NCI-H2107 treated with DMSO at 0.1 percent for 48 hours (cell line): ENCODE data around the gene NAA60.
"Not testable (repeated sequence)": the region's sequence is repeated elsewhere in the genome, so short reads cannot be mapped to it uniquely, and the experiment has no call there.

Experiments used
- DNase-seq: peaks from one replicate; lab custom pipeline; 2025; ENCODE audit not compliant: unreplicated experiment; lab: John Stamatoyannopoulos, UW

Gene NAA60

DNA sequence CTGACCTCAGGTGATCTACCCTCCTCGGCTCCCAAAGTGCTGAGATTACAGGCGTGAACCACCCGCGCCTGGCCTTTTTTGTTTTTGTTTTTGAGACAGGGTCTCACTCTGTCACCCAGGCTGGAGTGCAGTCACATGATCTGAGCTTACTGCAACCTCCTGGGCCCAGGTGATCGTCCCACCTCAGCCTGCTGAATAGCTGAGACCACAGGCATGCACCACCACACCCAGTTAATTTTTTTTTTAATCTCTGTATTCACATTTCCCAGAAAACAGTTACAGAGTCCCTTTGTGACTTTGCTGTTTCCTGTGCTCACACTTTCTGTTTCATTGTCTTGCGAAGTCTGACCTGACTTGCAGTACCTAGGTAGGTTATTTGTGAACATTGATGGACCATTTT is 60.0 kb downstream of the NAA60 start:
- DNase-seq: no peak

DNA sequence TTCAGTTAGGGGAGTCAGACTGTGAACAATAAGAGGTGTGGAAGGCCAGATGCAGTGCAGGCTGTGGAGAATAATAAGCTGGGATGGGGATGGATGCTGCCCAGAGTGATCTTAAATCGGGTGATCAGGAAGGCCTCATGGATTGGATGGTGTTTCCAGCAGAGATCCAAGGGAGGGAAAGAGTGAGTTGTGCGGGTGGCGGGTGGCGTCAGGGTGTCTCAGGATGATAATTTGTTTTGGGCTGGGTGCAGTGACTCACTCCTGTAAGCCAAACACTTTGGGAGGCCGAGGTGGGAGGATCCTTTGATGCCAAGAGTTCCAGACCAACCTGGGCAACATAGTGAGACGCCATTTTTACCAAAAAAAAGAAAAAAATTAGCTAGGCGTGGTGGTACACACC is 65.3 kb downstream of the NAA60 start:
- DNase-seq: no peak

DNA sequence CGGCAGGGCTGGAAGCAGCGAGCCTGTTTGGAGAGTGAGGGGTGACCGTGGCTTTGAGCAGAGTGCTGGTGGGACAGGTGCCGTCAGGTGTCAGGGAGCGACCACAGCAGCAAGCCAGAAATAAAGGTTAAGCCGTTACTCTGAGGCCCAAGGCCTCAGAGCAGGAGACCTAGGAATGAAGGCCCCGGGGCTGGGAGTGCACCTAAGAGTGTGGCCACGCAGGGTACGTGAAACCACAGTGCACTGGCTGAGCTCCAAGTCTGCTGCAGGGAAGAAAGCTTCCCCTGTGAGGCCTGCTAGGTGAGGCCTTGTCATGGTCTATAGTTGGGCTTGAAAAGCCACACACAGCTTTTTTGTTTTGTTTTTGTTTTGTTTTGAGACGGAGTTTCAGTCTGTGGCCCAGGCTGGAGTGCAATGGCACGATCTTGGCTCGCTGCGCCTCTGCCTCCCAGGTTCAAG is 66.0 kb downstream of the NAA60 start:
- peak; percentile 65 for DNase-seq

DNA sequence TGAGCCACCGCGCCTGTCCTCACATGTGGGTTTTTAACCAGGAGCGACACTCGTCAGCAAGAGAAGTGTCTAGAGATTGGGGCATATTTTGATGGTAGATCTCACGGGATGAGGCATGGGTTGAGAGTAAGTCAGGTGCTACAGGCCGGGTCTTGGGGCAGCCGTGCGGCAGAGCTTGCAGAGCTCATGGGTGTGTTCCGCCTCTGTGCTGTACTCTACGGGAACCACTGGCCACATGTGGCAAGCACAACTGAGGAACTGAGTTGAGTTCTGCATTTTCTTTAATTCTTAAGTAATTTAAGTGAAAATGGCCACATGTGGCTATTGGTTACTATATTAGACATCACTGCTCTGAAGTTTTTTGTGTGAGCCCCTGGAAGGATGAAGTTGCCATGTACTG is 66.9 kb downstream of the NAA60 start:
- no peak for DNase-seq

DNA sequence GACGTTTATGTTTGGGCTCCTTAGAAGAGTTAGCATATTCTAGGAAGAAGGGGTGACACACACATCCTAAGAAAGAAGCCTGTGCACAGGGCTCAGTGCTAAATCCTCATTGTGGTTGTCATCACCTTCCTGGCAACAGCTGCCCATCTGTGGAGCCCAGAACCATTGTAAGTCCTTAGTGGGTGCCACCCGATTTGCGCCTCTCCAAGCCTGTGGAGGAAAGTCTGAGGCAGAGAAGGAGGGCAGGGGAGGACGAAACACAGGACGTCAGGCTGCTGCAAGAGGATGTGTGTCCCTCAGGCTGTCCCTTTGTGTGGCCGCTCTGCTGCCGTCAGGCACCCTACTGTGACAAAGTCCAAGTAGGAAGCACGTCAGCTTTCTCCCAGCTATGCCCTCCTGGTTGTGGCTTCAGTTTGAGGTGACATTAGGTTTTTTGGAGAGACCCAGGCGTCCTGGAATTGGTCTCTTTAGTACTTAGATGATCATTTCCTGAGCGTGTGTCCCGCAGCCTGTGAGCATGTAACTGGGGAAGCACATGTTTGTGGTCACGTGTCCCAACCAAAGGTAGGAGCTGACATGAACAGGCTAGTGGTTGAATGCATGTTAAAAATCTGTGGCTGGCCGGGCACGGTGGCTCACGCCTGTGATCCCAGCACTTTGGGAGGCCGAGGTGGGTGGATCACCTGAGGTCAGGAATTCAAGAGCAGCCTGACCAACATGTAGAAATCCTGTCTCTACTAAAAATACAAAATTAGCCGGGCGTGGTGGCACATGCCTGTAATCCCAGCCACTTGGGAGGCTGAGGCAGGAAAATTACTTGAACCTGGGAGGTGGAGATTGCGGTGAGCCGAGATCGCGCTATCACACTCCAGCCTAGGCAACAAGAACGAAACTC is 68.1 kb downstream of the NAA60 start:
- no peak for DNase-seq

DNA sequence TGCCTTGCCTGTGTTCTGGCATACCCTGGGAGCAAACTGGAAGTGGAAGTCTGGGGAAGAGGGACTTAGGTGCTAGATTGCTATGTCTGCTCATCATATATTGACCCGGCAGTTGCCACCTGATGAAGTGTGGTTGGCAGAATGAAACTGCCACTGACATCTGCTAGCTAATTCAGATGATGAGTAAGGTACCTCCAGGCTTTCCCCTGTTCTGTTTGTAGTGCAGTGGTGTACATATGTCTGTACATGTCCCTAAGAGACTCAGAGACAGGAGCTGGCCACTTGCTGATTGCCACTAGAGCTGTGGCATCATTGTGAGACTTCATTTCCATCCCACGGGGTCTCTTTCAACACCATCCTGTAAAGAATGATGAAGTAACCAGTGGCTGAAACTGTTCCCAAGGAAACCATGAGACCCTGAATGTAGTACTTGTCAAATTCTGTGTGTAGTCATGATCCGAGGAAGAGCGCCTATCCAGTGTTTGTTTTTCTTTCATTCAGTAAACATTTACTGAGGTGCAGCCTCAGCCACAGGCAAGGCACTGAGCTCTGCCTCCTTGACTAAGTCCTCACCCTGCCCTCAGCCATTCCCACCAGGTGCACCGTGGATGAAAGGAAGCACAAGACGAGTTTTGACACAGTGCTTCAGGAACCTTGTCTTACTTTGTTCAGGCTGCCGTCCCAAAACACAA is 70.6 kb downstream of the NAA60 start:
- DNase-seq: no peak

DNA sequence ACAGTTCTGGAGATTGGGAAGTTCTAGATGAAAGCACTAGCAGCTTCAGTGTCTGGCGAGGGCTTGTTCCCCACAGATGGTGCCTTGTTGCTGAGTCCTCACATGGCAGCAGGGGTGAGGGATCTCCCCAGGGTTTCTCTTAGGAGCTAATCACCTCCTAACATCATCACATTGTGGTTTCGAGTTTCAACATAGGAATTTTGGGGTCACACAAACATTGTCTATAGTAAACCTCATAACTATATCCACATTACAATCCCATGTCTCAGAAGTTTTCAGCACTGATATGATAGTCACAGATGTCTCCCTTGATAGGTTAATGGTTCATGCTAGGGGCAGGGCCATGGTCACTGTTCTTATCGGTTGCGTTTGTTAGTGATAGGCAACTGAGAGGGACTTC is 71.1 kb downstream of the NAA60 start:
- DNase-seq: no peak

DNA sequence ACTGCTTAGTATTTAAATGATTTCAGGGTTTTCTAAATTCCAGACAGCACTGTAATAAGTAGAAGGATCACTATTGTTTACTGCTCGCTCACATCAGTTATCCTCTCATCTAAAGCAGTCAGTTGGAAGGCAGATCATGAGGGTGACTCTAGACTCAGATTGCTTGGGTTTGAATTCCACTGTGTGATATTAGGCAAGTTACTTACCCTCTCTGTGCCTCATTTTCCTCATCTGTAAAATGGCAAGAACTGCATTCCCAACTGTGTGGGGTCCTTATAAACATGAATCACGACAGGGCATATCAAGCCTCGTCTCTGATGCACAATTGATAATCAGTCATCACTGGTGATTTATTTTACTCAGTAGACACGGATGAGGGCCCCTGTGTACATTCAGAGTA is 72.4 kb downstream of the NAA60 start:
- DNase-seq: no peak

DNA sequence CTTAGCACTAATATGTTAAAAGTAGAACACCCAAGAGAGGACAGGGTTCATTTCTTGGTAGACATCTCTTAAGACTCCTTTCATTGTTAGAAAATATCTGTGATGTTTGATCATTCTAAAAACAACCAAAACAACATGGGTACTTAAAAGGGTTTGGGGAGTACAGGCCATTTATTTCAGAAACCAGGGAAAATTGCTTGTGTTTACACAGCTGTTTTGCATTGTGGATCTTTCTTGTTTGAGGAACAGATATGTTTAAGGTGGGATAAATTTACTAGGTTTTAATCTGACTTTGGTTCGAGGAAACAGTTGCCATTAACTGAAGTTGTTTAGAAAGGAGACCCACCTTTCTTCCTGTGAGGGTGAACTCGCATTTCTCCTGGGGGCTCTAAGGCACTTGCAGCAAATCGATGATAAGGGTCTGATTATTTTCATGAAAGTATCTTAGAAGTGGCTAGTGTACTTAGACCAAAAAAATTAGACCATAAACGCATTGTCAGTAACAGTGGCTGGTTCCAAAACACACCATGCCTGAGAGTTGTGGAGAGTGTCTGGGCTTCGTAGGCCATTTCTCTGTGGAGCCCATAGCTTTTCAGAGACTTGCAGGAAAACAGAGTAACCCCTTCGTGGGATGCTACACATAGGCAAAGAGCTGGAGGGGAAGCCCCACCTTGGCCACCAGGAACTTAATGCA is 75.0 kb downstream of the NAA60 start:
- DNase-seq: no peak

DNA sequence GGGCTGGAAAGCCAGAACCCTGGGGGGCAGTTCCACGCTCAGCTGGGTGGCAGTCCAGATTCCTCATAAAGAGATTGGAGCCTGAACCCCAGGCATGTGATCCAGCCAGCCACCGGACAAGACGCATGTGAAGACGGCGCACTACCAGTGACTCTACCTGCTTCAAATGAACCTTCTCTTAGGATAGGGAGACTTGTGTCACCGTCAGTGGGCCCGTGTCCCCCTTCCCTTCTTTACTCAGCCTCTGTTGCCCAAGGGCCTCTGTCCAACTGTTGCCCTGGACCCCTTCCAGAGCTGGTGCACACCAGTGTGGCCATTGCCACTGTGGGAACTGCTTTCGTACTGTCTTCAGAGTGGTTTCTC is 75.5 kb downstream of the NAA60 start:
- no peak for DNase-seq

DNA sequence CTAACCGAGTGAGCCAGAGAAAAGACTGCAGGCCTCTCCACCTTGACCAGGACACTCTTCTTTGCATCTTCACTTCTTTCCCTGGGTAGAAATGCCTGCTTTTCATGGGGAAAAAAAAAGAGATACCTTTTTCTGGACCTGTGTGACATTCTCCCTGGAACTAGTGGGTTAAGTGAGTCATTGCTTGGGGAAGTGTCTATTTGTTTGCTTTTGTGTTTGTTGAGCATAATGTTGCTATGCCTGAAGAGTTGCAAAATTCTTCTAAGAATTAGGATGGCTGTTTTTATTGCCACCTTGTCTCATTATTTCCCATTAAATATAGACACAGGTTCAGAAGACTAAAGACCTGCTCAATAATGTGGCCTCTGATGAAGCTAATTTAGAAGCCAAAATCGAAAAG is 76.1 kb downstream of the NAA60 start:
- DNase-seq: no peak

DNA sequence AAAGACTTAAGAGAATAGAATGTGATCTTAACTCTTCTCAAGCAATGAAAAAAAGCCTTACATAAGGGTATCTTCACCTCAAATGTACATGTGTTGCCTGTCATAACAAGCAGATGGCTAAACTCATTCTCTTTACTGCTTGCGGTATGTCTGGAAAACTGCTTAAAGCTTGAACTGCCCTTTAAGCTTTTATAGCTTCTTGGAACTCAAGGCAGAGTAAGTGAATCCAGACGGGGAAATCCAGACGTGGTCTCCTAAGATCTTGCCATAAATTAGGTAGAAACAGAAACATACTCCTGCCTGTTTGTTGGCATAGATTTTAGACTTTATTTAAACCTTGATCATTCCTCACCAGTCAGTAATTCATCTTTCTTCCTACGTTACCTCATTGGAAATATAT is 76.9 kb downstream of the NAA60 start:
- DNase-seq: no peak

DNA sequence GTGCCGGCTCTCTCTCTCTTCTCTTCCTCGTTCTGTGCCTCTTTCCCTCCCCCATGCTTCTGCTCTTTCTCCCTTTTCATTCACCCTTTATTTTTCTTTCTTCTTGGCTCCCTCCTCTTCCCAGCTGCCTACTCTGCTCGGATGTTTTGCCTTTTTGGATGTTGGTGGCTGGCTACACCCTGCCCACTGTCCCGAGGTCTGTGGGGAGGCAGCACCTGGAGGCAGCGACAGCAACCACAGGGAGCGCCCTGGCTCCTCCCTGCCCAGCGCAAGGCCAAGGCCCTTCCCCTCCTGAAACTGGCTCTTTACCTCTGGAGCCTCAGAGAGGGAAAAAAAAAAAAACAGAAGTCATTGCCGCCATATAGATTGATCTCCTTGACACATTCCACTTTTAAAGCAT is 77.4 kb downstream of the NAA60 start:
- DNase-seq: no peak

DNA sequence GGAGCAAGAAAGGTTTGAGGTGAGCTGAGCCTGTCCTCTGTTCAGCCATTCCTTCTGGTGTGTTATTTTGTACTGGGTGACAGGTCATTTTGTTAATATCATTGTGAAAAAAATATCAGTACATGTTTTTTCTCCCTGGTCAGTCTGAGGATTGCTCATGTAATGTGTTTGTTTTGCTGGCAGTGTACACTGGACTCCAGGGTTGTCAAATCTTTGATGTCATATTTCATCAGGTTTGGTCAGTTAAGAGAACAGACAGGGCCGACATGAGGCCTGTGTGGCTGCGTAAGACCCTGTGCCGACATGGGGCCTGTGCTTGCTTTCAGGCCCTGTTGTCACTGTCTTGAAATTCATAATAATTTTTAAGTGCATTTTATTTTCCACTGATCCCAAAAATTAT is 79.8 kb downstream of the NAA60 start:
- no peak for DNase-seq

DNA sequence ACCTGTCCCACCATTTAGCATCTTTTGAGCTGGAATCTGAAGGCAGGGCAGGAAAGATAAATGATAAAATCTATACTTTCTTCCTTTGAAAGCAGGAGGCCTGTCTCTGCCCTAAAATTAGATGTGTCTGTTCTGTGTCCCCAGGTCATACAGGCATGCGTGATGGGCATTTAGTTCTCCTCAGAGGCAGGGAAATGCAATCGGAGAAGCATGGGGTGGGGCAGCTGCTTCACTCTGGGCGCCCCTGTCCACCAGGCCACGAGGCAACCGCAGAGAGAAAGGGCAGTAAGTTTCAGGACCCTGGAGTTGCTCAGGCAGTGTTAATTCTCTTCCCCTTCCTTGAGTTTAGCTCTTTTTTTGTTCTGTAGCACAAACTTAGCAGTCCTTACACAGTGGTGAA is 82.5 kb downstream of the NAA60 start:
- no peak for DNase-seq

DNA sequence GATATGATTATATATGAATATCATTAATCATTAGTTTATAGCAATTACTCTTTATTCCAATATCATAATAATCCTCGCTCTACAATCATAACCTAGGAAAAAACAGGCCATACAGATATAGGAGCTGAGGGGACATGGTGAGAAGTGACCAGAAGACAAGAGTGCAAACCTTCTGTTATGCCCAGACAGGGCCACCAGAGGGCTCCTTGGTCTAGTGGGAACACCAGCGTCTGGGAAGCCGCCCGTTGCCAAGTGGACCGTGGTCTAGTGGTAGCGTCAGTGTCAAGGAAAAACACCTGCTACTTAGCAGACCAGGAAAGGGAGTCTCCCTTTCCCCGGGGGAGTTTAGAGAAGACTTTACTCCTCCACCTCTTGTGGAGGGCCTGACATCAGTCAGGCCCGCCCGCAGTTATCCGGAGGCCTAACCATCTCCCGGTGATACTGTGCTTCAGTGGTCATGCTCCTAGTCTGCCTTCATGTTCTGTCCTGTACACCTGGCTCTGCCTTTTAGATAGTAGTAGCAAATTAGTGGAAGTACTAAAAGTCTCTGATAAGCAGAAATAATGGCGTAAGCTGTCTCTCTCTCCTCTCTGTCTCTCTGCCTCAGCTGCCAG is 83.8 kb downstream of the NAA60 start:
- not testable (repeated sequence) for DNase-seq

DNA sequence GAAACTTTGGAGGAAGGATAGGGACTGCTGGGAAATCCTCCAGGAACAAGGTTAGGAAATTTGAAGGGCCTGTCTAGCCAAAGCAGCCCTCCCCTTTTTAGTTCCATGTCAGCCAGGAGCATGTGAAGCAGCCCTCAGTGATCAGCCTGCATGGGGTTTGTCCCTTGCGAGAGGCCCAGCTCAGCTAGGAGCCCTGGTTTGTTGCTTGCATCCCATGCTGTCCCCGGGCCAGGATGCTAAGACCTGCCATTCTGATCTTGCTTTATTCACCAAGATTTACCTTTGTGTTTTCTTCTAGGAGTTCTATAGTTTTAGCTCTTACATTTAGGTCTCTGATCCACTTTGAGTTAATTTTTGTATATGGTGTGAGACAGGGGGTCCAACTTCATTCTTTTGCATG is 84.9 kb downstream of the NAA60 start:
- DNase-seq: no peak

DNA sequence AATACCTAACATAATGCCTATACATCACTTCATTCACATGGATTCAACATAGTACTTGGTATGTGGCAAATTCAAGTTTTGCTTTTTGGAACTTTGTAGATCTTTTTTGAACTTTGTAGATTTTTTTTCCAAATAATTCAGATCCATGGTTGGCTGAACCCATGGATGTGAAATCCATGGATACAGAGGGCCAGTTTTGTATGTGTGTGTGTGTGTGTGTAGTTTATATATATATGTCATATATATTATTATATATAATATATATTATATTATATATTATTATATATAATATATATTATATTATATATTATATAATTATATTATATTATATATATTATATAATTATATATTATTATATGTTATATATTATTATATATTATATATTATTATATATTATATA is 85.7 kb downstream of the NAA60 start:
- DNase-seq: no peak

DNA sequence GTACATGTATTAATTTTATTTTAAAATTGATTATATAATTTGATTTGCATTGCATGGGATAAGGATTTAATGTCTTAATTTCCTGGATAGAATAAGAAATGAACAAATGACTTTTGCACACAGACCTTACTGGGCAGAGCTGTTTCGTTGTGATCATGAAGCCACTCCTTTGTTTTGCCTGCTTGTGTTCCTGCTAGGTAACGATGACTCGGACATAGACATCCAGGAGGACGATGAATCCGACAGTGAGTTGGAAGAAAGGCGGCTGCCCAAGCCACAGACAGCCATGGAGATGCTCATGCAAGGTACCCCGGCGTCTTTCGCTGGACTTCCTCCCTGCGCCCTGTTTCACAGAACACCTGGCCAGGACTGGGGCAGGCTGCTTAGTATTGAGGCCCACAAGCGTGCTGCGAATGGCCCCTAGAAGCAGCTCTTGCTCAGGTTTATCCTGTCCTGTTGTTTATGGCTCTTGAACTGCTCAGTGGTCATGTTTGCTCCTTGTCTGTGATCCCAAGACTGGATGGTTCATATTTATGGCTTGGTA is 87.0 kb downstream of the NAA60 start:
- no peak for DNase-seq

DNA sequence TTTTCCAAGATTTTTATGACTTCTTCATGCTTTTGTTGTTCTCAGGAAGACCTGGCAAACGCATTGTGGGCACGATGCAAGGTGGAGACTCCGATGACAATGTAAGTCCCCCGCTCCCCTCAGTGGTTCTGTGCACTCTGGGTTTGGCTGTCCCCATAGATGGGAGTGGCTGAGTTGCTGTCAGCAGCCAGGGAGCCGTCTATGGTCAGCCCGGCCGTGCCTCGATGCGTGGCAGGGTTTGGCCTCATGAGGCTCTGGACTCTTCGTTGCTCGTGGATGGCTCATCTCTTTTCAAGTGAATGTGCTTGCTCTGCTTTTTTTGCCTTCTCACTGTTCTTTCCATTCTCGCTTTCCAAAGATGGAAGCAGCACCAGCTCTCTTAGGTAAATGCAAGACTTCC is 89.3 kb downstream of the NAA60 start:
- DNase-seq: no peak

DNA sequence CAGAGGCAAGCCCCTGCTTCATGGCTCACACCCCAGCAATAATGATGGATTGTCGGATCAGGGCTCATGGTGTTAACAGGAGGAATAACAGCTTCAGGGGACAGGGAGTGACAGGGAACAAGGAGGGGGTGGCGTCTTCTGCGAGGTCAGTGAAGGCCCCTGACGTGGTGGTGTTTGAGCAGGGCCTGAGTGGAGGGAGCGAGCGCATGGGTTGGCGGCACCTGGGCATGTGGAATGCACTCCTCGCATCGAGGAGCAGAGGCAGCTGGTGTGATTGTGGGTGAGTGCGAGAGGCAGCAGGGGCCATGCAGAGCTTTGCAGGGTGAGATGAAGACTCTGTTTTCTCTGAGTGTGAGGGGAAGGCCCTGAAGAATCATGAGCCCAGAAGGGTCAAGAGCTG is 90.6 kb downstream of the NAA60 start:
- no peak for DNase-seq
